Measurements from ENCODE around the gene KRT36.

Gene KRT36

DNA sequence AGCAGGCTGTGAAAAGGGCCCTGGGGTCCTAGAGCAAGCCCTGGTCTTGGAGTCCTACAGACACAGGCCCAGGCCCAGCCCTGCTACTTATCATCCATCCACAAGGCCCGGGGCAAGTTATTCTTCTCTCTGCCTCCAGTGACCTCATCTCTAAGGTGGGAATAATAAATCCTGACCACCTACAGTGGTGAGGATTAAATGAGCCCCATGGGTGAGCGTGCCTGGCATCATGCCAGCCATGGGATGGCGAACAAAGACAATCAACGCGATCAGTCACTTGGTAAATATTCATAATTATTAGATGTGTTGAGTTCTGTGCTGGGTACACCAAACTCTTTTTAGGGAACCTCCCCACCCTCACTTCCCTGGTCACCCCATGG, 23.4 kb upstream of the KRT36 start:
- POLR2A ChIA-PET = interaction anchor here (1.0 kb wide), 1 partner anchor 12 kb away, joined by 3 read pairs; no protein-coding TSS in a partner anchor
- TF ChIP-seq FOXM1 (IDR thresholded peaks at IDR 0.05; ENCODE audit: borderline replicate concordance) (no peak), NFRKB (IDR thresholded peaks at IDR 0.05) (no peak), TARDBP (IDR thresholded peaks at IDR 0.05) (no peak), PKNOX1 (IDR thresholded peaks at IDR 0.05) (no peak), FOXA1 (IDR thresholded peaks at IDR 0.05) (no peak), L3MBTL2 (conservative IDR thresholded peaks at IDR 0.05) (no peak), HDGF (IDR thresholded peaks at IDR 0.05; ENCODE audit: borderline replicate concordance) (no peak), SP1 (IDR thresholded peaks at IDR 0.05) (no peak), ARNT (IDR thresholded peaks at IDR 0.05) (no peak), CTBP1 (IDR thresholded peaks at IDR 0.05; ENCODE audit: borderline replicate concordance) (no peak), ELF4 (IDR thresholded peaks at IDR 0.05) (no peak), LEF1 (IDR thresholded peaks at IDR 0.05; ENCODE audit: borderline replicate concordance) (no peak), ZNF384 (IDR thresholded peaks at IDR 0.05) (no peak)
- CTCF ChIA-PET = interaction anchor here (0.5 kb wide), 1 partner anchor 1479 kb away, joined by 3 read pairs; no protein-coding TSS in a partner anchor
- no peak for DNase-seq (ENCODE audit: extremely low spot score)

- TF ChIP-seq PKNOX1 (IDR thresholded peaks at IDR 0.05) (no peak), ELF4 (IDR thresholded peaks at IDR 0.05) (no peak), CTBP1 (IDR thresholded peaks at IDR 0.05; ENCODE audit: borderline replicate concordance) (no peak), FOXK2 (IDR thresholded peaks at IDR 0.05) (no peak), TARDBP (IDR thresholded peaks at IDR 0.05) (no peak), HDGF (IDR thresholded peaks at IDR 0.05; ENCODE audit: borderline replicate concordance) (no peak), BHLHE40 (IDR thresholded peaks at IDR 0.05; ENCODE audit: borderline replicate concordance) (no peak), NFRKB (IDR thresholded peaks at IDR 0.05) (no peak), SP1 (IDR thresholded peaks at IDR 0.05) (no peak), LEF1 (IDR thresholded peaks at IDR 0.05; ENCODE audit: borderline replicate concordance) (no peak), ZNF384 (IDR thresholded peaks at IDR 0.05) (no peak), L3MBTL2 (conservative IDR thresholded peaks at IDR 0.05) (no peak), FOXM1 (IDR thresholded peaks at IDR 0.05; ENCODE audit: borderline replicate concordance) (no peak), FOXA1 (IDR thresholded peaks at IDR 0.05) (no peak), SUZ12 (IDR thresholded peaks at IDR 0.05) (no peak), ARNT (IDR thresholded peaks at IDR 0.05) (no peak)
- DNase-seq (ENCODE audit: extremely low spot score) = no peak
- POLR2A ChIA-PET = interaction anchor here (1.0 kb wide), 1 partner anchor 12 kb away, joined by 3 read pairs; no protein-coding TSS in a partner anchor
- CTCF ChIA-PET = interaction anchor here (0.5 kb wide), 1 partner anchor 1478 kb away, joined by 3 read pairs; no protein-coding TSS in a partner anchor
These were observed 22.9 kb upstream of the KRT36 start for GRCh38 chr17:41512546-41513167.

DNA sequence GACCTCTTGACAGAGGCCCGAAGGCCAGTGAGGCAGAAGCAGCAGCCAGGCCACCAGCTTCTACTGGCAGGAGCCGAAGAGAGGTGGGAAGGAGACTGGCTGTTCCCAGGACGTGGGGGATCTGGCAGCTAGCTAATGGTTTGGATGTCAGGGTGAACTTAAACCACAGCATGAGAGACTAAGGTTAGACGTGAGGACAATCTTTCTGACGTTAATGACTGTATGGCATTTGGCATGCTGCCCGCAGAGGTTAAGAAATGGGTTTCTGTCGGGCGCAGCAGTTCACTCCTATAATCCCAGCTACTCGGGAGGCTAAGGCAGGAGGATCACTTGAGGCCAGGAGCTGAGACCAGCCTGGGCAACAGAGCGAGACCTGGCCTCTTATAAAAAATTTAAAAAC, 22.0 kb upstream of the KRT36 start:
- no peak for TF ChIP-seq ARNT (IDR thresholded peaks at IDR 0.05)
- TF ChIP-seq ELF4 (IDR thresholded peaks at IDR 0.05) = no peak
- no peak for TF ChIP-seq PKNOX1 (IDR thresholded peaks at IDR 0.05)
- no peak for TF ChIP-seq FOXM1 (IDR thresholded peaks at IDR 0.05; ENCODE audit: borderline replicate concordance)
- no peak for TF ChIP-seq BHLHE40 (IDR thresholded peaks at IDR 0.05; ENCODE audit: borderline replicate concordance)
- TF ChIP-seq SP1 (IDR thresholded peaks at IDR 0.05) = no peak
- TF ChIP-seq NFRKB (IDR thresholded peaks at IDR 0.05) = no peak
- TF ChIP-seq TARDBP (IDR thresholded peaks at IDR 0.05) = no peak
- no peak for TF ChIP-seq L3MBTL2 (conservative IDR thresholded peaks at IDR 0.05)
- TF ChIP-seq CTBP1 (IDR thresholded peaks at IDR 0.05; ENCODE audit: borderline replicate concordance) = no peak
- TF ChIP-seq SUZ12 (IDR thresholded peaks at IDR 0.05) = no peak
- no peak for TF ChIP-seq FOXK2 (IDR thresholded peaks at IDR 0.05)
- TF ChIP-seq ZNF384 (IDR thresholded peaks at IDR 0.05) = no peak
- TF ChIP-seq LEF1 (IDR thresholded peaks at IDR 0.05; ENCODE audit: borderline replicate concordance) = no peak
- TF ChIP-seq HDGF (IDR thresholded peaks at IDR 0.05; ENCODE audit: borderline replicate concordance) = no peak
- TF ChIP-seq FOXA1 (IDR thresholded peaks at IDR 0.05) = no peak
- no peak for DNase-seq (ENCODE audit: extremely low spot score)
- ChIA-PET CTCF (no interaction called here), POLR2A (no interaction called here)

GRCh38 chr17:41511116-41511515, 21.4 kb upstream of the KRT36 start:
- ChIA-PET CTCF (interaction anchor here (1.0 to 1.4 kb wide), 2 partner anchors 37 to 38 kb away, joined by 3 to 4 read pairs; no protein-coding TSS in a partner anchor), POLR2A (no interaction called here)
- no peak for TF ChIP-seq NFRKB (IDR thresholded peaks at IDR 0.05)
- no peak for DNase-seq (ENCODE audit: extremely low spot score)

DNA sequence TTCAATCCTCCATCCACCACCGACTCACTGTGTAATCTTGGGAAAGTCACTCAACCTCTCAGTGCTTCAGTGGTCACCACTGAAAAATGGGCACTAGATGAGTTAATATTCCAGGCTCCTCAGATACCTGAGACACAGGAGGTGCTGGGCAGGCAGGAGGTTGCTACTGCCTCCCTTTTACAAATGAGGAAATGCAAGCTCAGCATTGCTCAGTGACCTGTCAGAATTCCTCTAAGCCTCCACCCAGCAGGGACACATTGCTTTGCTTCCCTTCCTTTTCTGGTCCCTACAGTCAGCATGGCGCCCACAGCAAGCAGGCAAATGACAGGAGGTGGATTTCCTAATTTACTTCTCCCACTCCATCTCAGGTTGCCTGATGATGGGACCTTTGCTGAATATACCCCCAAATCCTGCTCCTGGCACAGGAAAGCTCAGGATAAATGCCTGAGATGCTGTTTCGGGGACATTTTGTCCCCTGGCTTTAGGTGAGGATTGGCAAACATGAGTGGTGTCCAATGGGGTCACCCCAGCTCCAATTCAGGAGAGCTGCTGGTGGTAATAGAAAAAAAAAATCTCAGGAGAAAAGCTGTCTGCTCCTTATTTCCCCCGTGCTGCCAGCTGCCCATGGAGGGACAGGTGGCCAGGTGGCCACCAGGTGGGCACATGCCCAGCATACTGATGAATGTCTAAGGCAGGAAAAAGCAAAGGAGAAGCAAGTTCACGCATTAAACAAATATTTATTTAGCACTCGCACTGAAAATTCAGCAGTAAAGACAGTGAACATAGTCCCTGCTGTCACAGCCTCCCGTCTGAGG, 20.7 kb upstream of the KRT36 start:
- ChIA-PET CTCF (interaction anchor here (1.0 to 1.4 kb wide), 2 partner anchors 38 to 39 kb away, joined by 3 to 4 read pairs; no protein-coding TSS in a partner anchor), POLR2A (no interaction called here)
- no peak for DNase-seq (ENCODE audit: extremely low spot score)
- no peak for TF ChIP-seq L3MBTL2 (conservative IDR thresholded peaks at IDR 0.05)

DNA sequence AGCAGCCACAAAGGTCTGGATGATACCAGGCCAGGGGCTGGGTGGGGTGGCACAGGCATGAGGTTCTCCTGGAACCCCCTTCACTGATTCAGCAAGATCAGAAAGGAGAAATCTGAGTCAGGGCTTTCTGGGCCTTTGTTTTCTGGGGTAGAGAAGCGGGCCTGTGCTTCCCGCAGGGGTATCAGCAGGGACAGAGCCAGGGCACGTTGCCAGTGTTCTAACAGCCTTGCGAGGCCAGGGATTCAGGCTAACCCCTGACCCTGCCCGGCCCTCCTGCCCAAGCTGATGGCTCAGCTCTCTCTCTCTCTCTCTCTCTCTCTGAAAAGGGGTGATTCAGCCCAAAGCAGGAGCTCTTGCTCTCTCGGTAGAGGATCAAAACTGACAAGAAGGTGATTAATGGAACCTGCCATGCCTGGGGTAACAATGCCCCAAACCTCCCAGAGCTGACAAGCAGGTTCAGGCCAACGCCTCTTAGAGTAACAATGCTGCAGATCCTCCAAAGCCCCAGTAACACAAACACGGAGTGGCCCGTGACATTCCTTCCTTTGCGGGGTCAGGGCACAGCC, 17.7 kb upstream of the KRT36 start:
- ChIA-PET POLR2A (no interaction called here), CTCF (interaction anchor here (1.0 to 1.4 kb wide), 3 partner anchors 14 to 156 kb away, joined by 3 to 5 read pairs (median 3); no protein-coding TSS in a partner anchor)
- TF ChIP-seq HDGF (IDR thresholded peaks at IDR 0.05; ENCODE audit: borderline replicate concordance) (no peak), ELF4 (IDR thresholded peaks at IDR 0.05) (no peak), ARNT (IDR thresholded peaks at IDR 0.05) (no peak), LEF1 (IDR thresholded peaks at IDR 0.05; ENCODE audit: borderline replicate concordance) (no peak), ZNF384 (IDR thresholded peaks at IDR 0.05) (no peak), PKNOX1 (IDR thresholded peaks at IDR 0.05) (no peak), FOXM1 (IDR thresholded peaks at IDR 0.05; ENCODE audit: borderline replicate concordance) (no peak), BHLHE40 (IDR thresholded peaks at IDR 0.05; ENCODE audit: borderline replicate concordance) (no peak)
- DNase-seq (ENCODE audit: extremely low spot score) = no peak
